Fibroblast of lung (primary cell): ENCODE data around the gene FNDC3A. TPM values are rescaled to one million over a fixed set of nuclear protein-coding genes. Genes with fewer than 3 reads are reported as not detected.
"Not testable (repeated sequence)": the region's sequence is repeated elsewhere in the genome, so short reads cannot be mapped to it uniquely, and the experiment has no call there.

Experiments used
- DNase-seq, 2 donors: peaks; one replicate each; pipeline versions ENCODE4 v3.0.0 to v3.0.0-alpha.2; 2010; ENCODE audit warnings: low read depth in 2 of 2
- H2AFZ ChIP-seq: 2 replicates; pipeline ENCODE4 v1.5.1; 2012; ENCODE audit warnings: low read length, control low read depth, inconsistent platforms
- H3K27ac ChIP-seq: 2 replicates; pipeline ENCODE4 v1.5.1; 2011; ENCODE audit warnings: low read length, control low read depth; ENCODE audit not compliant: insufficient read depth
- H3K27me3 ChIP-seq: 2 replicates; pipeline ENCODE4 v1.5.1; 2011; ENCODE audit warnings: mild to moderate bottlenecking, low read length; ENCODE audit not compliant: control insufficient read depth, insufficient read depth
- H3K36me3 ChIP-seq: 2 replicates; pipeline ENCODE4 v1.5.1; 2011; ENCODE audit warnings: low read length; ENCODE audit not compliant: control insufficient read depth, insufficient read depth
- H3K4me1 ChIP-seq: 2 replicates; pipeline ENCODE4 v1.5.1; 2011; ENCODE audit warnings: low read length; ENCODE audit not compliant: control insufficient read depth, insufficient read depth; ENCODE audit errors: extremely low read depth
- H3K4me2 ChIP-seq: 2 replicates; pipeline ENCODE4 v1.5.1; 2011; ENCODE audit warnings: low read length, control low read depth; ENCODE audit not compliant: insufficient read depth; ENCODE audit errors: extremely low read depth
- H3K4me3 ChIP-seq, 4 experiments: fragments of 200-600 bp in 1 of 4; sonication (generic) in 1 of 4; replicated peaks in 1 of 4; 2 replicates each; pipeline ENCODE4 v1.5.1; 2011 to 2016; ENCODE audit warnings: low read length in 4 of 4, low read depth in 3 of 4, mild to moderate bottlenecking in 3 of 4, control low read depth in 2 of 4, inconsistent platforms in 1 of 4, mixed read lengths in 1 of 4; ENCODE audit not compliant: insufficient read depth in 1 of 4; ENCODE audit errors: control extremely low read depth in 1 of 4
- H3K79me2 ChIP-seq: 2 replicates; pipeline ENCODE4 v1.5.1; 2012; ENCODE audit warnings: mild to moderate bottlenecking, low read length, inconsistent platforms; ENCODE audit not compliant: control insufficient read depth, insufficient read depth
- H3K9ac ChIP-seq: 2 replicates; pipeline ENCODE4 v1.5.1; 2011; ENCODE audit warnings: mild to moderate bottlenecking, low read length, control low read depth; ENCODE audit not compliant: insufficient read depth
- H3K9me3 ChIP-seq: 2 replicates; pipeline ENCODE4 v1.5.1; 2012; ENCODE audit warnings: low read depth, low read length; ENCODE audit not compliant: control insufficient read depth, insufficient read depth
- H4K20me1 ChIP-seq: 2 replicates; pipeline ENCODE4 v1.5.1; 2011; ENCODE audit warnings: low read length; ENCODE audit not compliant: control insufficient read depth, insufficient read depth; ENCODE audit errors: extremely low read depth
- EZH2 ChIP-seq: IDR thresholded peaks from 2 replicates; pipeline ENCODE4 v1.5.1; 2012; ENCODE audit warnings: low read length, control low read depth, mild to moderate bottlenecking; ENCODE audit errors: missing control alignments
- polyA plus RNA-seq, 2 donors: library from polyadenylated mRNA; depleted of rRNA in 1 of 2; stranded (reverse) in 1 of 2; unstranded in 1 of 2; fragments of >200 nt; gene quantifications; 2 replicates each; pipeline ENCODE4 v1.2.1, GENCODE V29; 2011 to 2012; ENCODE audit warnings: missing spikeins in 1 of 2
- total RNA-seq: library from RNA; depleted of rRNA; stranded (reverse); fragments of >200 nt; gene quantifications from 2 replicates; pipeline ENCODE4 v1.2.1, GENCODE V29; 2014
- TF ChIP-seq, protein P1 (sequence below), 2 donors: IDR thresholded peaks in 1 of 2; conservative IDR thresholded peaks in 1 of 2; 1 replicate in 1 of 2; 2 replicates in 1 of 2; pipeline ENCODE4 v1.5.1; 2011 to 2012; ENCODE audit warnings: low read length in 2 of 2, control low read depth in 1 of 2, inconsistent platforms in 1 of 2, low read depth in 1 of 2, mild to moderate bottlenecking in 1 of 2

Gene FNDC3A
- total and polyA plus RNA-seq, 2 donors (not counting 1 experiment from before 2014, with no cell fraction given): 44.7 to 79.4 TPM

DNA sequence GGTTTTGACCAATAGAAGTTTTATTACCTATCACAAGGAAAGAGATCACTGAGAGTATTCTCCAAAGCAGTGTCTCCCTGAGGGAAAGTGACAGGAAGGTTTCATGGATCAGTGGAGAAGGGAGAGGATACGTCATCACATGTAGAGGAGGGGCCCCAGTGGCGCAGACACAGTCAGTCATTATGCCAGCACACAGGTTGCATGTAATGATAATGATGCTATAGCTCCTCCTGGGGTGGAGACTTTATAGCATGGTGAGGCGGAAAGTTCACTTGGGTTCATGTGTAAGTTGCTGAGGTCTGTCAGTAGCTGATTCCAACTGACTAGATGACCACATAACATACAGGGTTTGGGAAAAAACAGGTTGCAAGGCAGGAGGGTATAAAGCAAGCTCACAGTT, 88.8 kb downstream of the FNDC3A start:
- no peaks in the 10 kb centered on the region for H3K27me3 ChIP-seq
- no peak overlapping the region for H2AFZ ChIP-seq
- H3K79me2 ChIP-seq: no peaks in the 10 kb centered on the region
- no peaks in the 10 kb centered on the region for H4K20me1 ChIP-seq
- no peak overlapping the region for H3K27ac ChIP-seq
- H3K36me3 ChIP-seq: no peaks in the 10 kb centered on the region
- no peak for TF ChIP-seq EZH2
- TF ChIP-seq, protein P1, sequence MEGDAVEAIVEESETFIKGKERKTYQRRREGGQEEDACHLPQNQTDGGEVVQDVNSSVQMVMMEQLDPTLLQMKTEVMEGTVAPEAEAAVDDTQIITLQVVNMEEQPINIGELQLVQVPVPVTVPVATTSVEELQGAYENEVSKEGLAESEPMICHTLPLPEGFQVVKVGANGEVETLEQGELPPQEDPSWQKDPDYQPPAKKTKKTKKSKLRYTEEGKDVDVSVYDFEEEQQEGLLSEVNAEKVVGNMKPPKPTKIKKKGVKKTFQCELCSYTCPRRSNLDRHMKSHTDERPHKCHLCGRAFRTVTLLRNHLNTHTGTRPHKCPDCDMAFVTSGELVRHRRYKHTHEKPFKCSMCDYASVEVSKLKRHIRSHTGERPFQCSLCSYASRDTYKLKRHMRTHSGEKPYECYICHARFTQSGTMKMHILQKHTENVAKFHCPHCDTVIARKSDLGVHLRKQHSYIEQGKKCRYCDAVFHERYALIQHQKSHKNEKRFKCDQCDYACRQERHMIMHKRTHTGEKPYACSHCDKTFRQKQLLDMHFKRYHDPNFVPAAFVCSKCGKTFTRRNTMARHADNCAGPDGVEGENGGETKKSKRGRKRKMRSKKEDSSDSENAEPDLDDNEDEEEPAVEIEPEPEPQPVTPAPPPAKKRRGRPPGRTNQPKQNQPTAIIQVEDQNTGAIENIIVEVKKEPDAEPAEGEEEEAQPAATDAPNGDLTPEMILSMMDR (conservative IDR thresholded peaks at IDR 0.05 in 1 of 2, IDR thresholded peaks at IDR 0.05 in 1 of 2; ENCODE audit: low read depth in 1 of 2, low read length in 2 of 2): no peak
- no peak overlapping the region for H3K9ac ChIP-seq
- H3K4me1 ChIP-seq: peaks cover 2% of the 10 kb centered on the region
- H3K4me3 ChIP-seq: no peak overlapping the region
- no peak for DNase-seq
- no peaks in the 10 kb centered on the region for H3K9me3 ChIP-seq
- no peak overlapping the region for H3K4me2 ChIP-seq

DNA sequence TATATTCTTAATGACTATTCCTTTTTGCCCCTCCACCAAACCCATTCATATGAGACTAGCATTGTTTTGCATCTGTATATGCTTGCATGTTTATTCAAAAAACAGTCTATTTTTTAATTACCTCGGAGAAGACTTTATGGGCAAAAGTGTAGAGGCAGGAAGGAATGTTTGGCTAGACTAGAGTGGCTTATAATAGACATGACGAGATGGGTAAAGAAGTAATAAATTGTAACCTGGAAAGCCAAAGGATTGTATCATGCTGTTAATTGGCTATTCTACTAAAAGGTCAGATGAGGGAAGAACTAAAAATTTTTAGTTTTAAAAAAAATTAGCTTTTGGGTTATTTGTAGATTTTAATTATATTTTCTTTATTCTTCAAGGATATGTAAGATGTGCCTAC, 91.1 kb downstream of the FNDC3A start:
- H4K20me1 ChIP-seq: no peaks in the 10 kb centered on the region
- H3K4me2 ChIP-seq: no peak overlapping the region
- no peaks in the 10 kb centered on the region for H3K36me3 ChIP-seq
- no peak for TF ChIP-seq EZH2
- TF ChIP-seq, protein P1 (conservative IDR thresholded peaks at IDR 0.05 in 1 of 2, IDR thresholded peaks at IDR 0.05 in 1 of 2; ENCODE audit: low read depth in 1 of 2, low read length in 2 of 2): no peak
- H3K27ac ChIP-seq: no peak overlapping the region
- no peaks in the 10 kb centered on the region for H3K9me3 ChIP-seq
- H3K4me1 ChIP-seq: no peaks in the 10 kb centered on the region
- H3K9ac ChIP-seq: no peak overlapping the region
- no peak for DNase-seq
- H3K27me3 ChIP-seq: no peaks in the 10 kb centered on the region
- H3K79me2 ChIP-seq: no peaks in the 10 kb centered on the region
- no peak overlapping the region for H3K4me3 ChIP-seq
- no peak overlapping the region for H2AFZ ChIP-seq

DNA sequence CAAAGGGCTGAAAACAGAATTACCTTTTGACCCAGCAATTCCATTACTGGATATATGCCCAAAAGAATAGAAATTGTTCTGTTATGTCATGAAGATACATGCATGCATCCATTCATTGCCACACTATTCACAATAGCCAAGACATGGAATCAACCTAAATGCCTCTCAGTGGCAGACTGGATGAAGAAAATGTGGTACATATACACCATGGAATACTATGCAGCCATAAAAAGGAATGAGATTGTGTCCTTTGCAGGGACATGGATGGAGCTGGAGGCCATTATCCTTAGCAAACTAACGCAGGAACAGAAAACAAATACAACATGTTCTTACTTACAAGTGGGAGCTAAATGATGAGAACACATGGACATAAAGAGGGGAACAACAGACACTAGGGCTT, 92.8 kb downstream of the FNDC3A start:
- not testable (repeated sequence) for H3K36me3 ChIP-seq, DNase-seq, H3K79me2 ChIP-seq, H3K27me3 ChIP-seq, H3K9ac ChIP-seq, H3K4me2 ChIP-seq, H3K4me3 ChIP-seq, H3K4me1 ChIP-seq, H3K9me3 ChIP-seq, H4K20me1 ChIP-seq, H2AFZ ChIP-seq, H3K27ac ChIP-seq

DNA sequence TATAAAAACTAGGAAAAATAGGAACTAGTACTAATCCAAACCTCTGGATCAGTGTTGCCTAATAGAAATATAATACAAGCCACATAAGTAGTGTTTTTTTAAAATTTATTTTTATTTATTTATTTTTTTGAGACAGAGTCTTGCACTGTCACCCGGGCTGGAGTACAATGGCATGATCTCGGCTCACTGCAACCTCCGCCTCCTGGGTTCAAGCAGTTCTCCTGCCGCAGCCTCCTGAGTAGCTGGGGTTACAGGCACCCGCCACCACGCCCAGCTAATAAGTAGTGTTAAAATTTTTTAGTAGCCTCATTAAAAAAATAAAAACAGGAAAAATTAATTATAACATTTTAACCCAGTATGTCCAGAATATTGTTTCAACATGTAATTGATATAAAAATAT, 94.3 kb downstream of the FNDC3A start:
- not testable (repeated sequence) for H3K79me2 ChIP-seq, H3K36me3 ChIP-seq, H3K4me1 ChIP-seq, H3K9ac ChIP-seq, H4K20me1 ChIP-seq, H3K27me3 ChIP-seq, H3K9me3 ChIP-seq, H3K4me3 ChIP-seq, DNase-seq, H3K4me2 ChIP-seq, H3K27ac ChIP-seq, H2AFZ ChIP-seq
